GM12874 (cell line): ENCODE data around the gene ZFAND2B.

Source experiments
- TF ChIP-seq, protein P1 (sequence below): IDR thresholded peaks from 2 replicates; pipeline ENCODE4 v1.5.1; 2011; ENCODE audit warnings: low read depth, mild to moderate bottlenecking, control low read depth, low read length, moderate library complexity; ENCODE audit not compliant: insufficient read depth

Gene ZFAND2B

DNA sequence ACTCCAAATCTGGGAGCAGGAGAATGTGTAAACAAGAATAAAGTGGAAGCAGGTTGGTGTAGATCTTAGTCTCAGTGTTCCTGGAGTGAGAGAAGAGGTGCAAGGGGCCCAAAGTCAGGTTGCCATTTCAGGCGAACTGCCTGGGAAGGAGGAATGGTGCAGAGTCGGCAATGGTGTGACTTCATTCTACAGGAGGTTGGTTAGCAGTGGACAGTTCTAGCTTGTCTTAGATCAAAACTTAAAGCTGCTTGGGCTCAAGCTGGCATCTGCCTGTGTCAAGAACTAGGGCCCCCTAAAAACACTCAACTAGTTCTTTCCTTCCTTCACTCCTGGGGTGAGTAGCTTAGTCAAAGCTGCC, 42.2 kb downstream of the ZFAND2B start:
- TF ChIP-seq, protein P1, sequence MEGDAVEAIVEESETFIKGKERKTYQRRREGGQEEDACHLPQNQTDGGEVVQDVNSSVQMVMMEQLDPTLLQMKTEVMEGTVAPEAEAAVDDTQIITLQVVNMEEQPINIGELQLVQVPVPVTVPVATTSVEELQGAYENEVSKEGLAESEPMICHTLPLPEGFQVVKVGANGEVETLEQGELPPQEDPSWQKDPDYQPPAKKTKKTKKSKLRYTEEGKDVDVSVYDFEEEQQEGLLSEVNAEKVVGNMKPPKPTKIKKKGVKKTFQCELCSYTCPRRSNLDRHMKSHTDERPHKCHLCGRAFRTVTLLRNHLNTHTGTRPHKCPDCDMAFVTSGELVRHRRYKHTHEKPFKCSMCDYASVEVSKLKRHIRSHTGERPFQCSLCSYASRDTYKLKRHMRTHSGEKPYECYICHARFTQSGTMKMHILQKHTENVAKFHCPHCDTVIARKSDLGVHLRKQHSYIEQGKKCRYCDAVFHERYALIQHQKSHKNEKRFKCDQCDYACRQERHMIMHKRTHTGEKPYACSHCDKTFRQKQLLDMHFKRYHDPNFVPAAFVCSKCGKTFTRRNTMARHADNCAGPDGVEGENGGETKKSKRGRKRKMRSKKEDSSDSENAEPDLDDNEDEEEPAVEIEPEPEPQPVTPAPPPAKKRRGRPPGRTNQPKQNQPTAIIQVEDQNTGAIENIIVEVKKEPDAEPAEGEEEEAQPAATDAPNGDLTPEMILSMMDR, result no peak

DNA sequence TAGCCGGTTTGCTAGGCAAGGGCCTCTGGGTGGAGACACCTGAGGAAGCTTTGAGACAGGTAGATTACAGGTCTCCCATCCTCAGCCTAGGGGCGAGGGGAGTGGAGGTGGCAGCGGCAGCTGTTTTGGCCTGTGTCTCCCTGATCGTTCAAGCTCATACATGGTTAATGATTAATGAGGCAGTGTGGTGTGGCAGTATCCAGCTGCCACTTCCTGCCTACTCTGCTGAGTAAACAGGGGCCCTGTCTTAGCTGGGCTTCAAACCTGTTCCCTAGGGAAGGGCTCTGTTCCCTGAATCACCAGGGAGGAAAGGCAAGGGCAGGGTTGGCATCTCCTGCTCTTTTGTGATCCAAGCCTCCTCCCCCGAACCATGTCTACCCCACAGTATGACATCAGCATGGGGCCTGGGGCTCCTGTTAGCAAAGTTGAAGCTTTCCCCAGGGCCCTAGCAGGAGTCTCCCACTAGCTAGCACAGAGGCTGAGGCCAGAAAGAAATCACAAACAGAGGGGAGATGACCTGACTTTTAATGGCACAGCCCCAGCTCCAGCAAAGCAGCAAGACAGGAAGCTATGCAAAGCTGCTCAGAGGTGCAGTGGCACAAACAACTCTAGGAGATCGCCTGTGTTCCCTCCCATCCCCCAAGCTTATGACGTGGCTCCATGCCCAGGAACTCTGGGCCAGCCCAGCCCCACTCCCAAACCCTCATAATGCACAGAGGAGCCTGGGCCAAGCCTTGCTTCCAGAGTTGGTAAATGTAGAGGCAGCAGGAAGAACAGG, 42.8 kb downstream of the ZFAND2B start:
- TF ChIP-seq, protein P1, result no peak

DNA sequence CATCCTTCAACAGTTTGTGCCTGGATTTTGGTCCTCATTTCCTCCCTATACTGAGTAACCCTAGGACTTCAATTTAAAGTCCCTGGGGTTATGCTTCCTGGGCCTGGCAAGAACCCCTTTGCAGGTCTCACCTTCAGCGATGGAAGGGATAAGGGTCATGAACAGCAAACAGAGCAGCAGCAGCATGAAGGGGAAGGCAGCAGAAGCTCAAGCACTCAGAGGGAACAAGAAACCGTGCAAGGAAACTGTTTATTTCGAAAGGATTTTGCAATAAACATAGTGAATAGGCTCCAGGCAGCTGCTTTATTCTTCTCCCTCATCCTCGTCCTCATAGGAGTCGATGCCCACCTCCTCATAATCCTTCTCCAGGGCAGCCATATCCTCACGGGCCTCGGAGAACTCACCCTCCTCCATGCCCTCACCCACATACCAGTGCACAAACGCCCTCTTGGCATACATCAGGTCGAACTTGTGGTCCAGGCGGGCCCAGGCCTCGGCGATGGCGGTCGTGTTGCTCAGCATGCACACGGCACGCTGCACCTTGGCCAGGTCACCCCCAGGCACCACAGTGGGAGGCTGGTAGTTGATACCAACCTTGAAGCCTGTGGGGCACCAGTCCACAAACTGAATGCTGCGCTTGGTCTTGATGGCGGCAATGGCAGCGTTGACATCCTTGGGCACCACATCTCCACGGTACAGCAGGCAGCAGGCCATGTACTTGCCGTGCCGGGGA, 43.6 kb downstream of the ZFAND2B start:
- TF ChIP-seq, protein P1, result no peak

DNA sequence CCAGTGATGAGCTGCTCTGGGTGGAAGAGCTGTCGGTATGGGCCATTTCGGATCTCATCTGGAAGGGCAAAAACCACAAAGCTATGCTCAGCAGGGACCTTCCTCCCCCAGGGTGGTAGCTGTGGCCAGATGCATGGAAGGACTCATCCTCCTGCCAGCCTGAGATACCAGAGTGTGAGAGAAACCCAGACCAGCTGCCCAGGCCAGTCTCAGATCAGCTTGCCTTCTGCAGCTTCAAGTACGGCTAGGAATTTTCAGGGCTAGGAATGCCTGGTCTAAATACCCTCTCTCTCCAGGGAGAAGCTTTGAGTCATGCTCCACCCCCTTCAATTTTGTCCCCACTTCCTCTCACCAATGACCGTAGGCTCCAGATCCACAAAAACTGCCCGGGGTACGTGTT, 45.1 kb downstream of the ZFAND2B start:
- TF ChIP-seq, protein P1, result no peak

DNA sequence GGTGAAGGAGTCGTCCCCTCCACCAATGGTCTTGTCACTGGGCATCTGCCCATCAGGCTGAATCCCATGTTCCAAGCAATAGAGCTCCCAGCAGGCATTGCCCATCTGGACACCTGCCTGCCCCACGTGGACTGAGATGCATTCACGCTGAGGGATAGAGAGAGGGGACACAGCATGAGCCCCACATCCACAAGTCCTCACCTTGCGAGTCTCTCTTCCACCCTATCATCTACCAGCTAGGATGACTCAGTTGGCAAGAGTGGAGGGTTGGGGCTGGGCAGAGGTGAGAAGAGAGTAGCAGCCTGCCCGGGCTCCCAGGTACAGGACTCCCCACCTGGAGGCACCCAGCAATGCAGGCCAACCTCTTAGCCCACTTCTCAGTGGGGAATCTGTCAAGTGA, 45.5 kb downstream of the ZFAND2B start:
- TF ChIP-seq, protein P1, result no peak

DNA sequence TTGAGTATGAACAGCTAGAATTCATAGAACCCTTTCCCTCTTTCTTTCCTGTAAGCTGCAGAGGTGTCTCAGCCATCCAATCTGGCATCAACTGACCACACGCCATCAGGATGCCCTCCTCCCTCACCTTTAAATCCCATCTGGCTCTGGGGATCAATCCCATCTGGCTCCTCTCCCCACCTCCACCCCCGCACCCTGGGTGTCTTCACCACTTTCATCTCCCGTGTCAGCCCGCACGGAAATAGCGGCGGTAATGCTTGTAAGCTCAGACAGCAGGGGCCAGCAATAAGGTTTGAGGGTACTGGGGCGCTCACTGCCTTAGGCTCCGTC, 46.0 kb downstream of the ZFAND2B start:
- TF ChIP-seq, protein P1, result no peak

DNA sequence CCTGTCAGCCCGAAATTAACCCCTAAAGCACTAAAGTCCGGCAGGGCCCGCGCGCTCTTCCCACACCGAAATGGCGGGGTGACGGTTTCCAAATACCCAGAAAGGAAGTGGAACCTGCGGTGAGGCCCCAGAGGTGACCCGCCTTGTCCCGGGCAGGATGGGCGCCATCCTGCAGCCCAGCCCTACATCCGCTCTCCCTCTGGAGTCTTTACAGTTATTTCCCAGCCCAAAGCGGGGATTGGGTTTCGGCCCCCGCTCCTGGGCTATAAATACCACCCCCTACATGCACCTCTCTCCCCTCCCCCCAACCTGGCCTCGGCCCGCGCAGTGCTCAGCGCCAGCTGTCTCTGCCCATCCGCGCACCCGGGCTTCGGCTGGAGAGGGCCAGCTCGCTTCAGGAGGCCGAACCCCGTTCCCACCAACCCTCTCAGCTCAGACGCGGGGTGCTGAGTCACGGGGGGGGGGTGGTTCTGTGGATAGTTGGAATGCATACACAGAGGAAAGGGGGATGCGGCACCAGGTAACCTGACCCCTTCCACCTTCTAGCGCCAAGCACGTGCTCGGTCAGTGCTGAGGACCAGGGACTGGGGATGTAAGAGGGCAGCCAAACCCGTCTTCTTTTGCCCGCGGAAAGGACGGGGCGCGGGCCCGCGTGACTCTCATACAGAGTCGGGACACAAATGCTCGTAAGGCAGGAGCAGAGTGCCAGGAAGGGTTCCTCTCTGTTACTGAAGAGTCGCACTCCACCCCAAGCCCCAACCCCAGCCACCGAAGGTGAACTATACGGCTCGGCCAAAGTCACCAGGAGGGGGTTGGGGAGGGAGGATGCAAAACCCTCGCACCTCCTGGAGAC, 46.5 kb downstream of the ZFAND2B start, which contains the start of gene TUBA4B:
TSS of gene TUBA4B (plus strand) at position 344 of the 853 bp plus-strand sequence. CDS start at position 509, 165 bp downstream.
- TF ChIP-seq, protein P1, result no peak
